ENCODE data around the gene MALL.
"Not testable (repeated sequence)": the region's sequence is repeated elsewhere in the genome, so short reads cannot be mapped to it uniquely, and the experiment has no call there.

The MALL gene

GRCh38 chr2:110120171-110121051 lies 4.8 kb upstream of the MALL start:
- DNase-seq (ENCODE audit: low spot score), result no peak

- DNase-seq (ENCODE audit: low spot score), result no peak
These were observed 550 bp upstream of the MALL start for GRCh38 chr2:110116033-110116710.

- no peak for DNase-seq (ENCODE audit: low spot score)
These were observed 779 bp downstream of the MALL start for GRCh38 chr2:110114831-110115255.

GRCh38 chr2:110113961-110114591 lies 1.5 kb downstream of the MALL start:
- no peak for DNase-seq (ENCODE audit: low spot score)

- DNase-seq (ENCODE audit: low spot score), result not testable (repeated sequence)
These were observed 7.3 kb downstream of the MALL start for GRCh38 chr2:110108291-110108690.

GRCh38 chr2:110107092-110108079 lies 8.2 kb downstream of the MALL start:
- no peak for DNase-seq (ENCODE audit: low spot score)

GRCh38 chr2:110106642-110107041 lies 9.0 kb downstream of the MALL start:
- no peak for DNase-seq (ENCODE audit: low spot score)

GRCh38 chr2:110105608-110106467 lies 9.8 kb downstream of the MALL start:
- peak; percentile 42 for DNase-seq (ENCODE audit: low spot score)

GRCh38 chr2:110105183-110105582 lies 10.4 kb downstream of the MALL start:
- no peak for DNase-seq (ENCODE audit: low spot score)

GRCh38 chr2:110104025-110104771 lies 11.4 kb downstream of the MALL start:
- no peak for DNase-seq (ENCODE audit: low spot score)

- no peak for DNase-seq (ENCODE audit: low spot score)
These were observed 12.3 kb downstream of the MALL start for GRCh38 chr2:110103061-110103961.

GRCh38 chr2:110101901-110102803 lies 13.5 kb downstream of the MALL start:
- no peak for DNase-seq (ENCODE audit: low spot score)

GRCh38 chr2:110101280-110101844 lies 14.3 kb downstream of the MALL start:
- peak; percentile 46 for DNase-seq (ENCODE audit: low spot score)

GRCh38 chr2:110100880-110101279 lies 14.7 kb downstream of the MALL start:
- not testable (repeated sequence) for DNase-seq (ENCODE audit: low spot score)

- no peak for DNase-seq (ENCODE audit: low spot score)
These were observed 15.1 kb downstream of the MALL start for GRCh38 chr2:110100480-110100879.

GRCh38 chr2:110099471-110100225 lies 16.0 kb downstream of the MALL start:
- DNase-seq (ENCODE audit: low spot score), result no peak

- DNase-seq (ENCODE audit: low spot score), result no peak
These were observed 16.6 kb downstream of the MALL start for GRCh38 chr2:110099038-110099425.
